Activated T-cell treated with anti-CD3 and anti-CD28 coated beads, Interleukin-2, amount 50 U/mL, for 72 hours (primary cell): ENCODE measurements around the gene PAK6. TPM values are rescaled to one million over a fixed set of nuclear protein-coding genes. Genes with fewer than 3 reads are reported as not detected.
A peak's percentile ranks its signal among the peaks of the same experiment; 100 is the strongest.

ENCODE experiments used
- ATAC-seq, 2 donors: fragments of 150-1000 bp; cut with Tn5 transposase; replicated peaks in 1 of 2; 2 replicates each; pipeline ENCODE4 v1.10.0; 2021; ENCODE audit warnings: moderate library complexity in 2 of 2, mild to moderate bottlenecking in 1 of 2
- DNase-seq, 2 donors: peaks; one replicate each; pipeline ENCODE4 v3.0.0; 2021 to 2022; ENCODE audit warnings: mixed read lengths in 1 of 2
- H3K27ac Mint-ChIP-seq: one replicate; pipeline ENCODE4 v1.8.0; 2022; ENCODE audit warnings: mild to moderate bottlenecking, moderate library complexity, mixed read lengths
- H3K27me3 Mint-ChIP-seq: one replicate; pipeline ENCODE4 v1.8.0; 2022; ENCODE audit warnings: low read depth, mixed read lengths
- H3K36me3 Mint-ChIP-seq, 2 donors: one replicate each; pipeline ENCODE4 v1.8.0; 2022; ENCODE audit warnings: mixed read lengths in 2 of 2, mild to moderate bottlenecking in 1 of 2; ENCODE audit not compliant: insufficient read depth in 2 of 2
- H3K4me1 Mint-ChIP-seq: one replicate; pipeline ENCODE4 v1.8.0; 2022; ENCODE audit warnings: low read depth, mixed read lengths
- H3K4me3 Mint-ChIP-seq, 2 donors: one replicate each; pipeline ENCODE4 v1.8.0; 2022; ENCODE audit warnings: mild to moderate bottlenecking in 2 of 2, mixed read lengths in 2 of 2, moderate library complexity in 2 of 2
- H3K9me3 Mint-ChIP-seq, 2 donors: one replicate each; pipeline ENCODE4 v1.8.0; 2022; ENCODE audit warnings: mixed read lengths in 2 of 2
- total RNA-seq, 2 donors: library from RNA; stranded (reverse); gene quantifications; one replicate each; pipeline ENCODE4 v1.2.3, GENCODE V29; 2022

Gene PAK6
- total RNA-seq, 2 donors from 2014 or later = 0.51 to 1.2 TPM

DNA sequence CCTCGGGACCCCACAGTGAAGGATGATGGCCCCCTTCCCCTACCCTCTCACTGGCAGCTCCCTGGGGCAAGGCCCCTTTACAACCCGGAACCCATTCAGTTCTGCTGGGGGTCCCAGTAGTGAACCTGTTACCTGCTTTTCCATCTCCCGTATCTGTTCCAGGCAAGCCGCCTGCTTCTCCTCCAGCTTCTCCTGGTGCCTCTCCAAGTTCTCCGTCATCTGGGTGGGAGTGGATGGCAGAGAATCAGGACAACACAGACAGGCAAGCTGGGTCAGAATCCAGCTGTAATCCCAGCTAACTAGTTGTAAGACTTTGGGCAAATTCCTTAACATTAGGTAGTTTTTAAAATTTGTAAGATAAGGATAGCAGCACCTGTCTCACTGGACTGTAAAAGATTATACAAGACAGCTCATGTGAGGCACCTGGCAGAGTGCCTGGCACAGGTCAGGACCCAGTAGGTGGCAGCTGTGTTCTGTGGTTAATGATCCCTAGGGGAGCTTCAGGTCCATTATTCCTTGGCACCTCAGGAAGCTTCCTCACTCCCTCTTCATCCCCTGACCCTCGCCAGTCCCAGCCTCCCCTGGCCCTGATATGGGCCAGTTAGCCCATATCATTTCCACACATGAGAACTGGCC lies 50.4 kb downstream of the PAK6 start:
- DNase-seq (no peak), ATAC-seq (no peak)
- H3K4me1 Mint-ChIP-seq = no peaks in the 10 kb centered on the region
- H3K4me3 Mint-ChIP-seq = no peak overlapping the region
- no peaks in the 10 kb centered on the region for H3K9me3 Mint-ChIP-seq
- no peaks in the 10 kb centered on the region for H3K36me3 Mint-ChIP-seq
- H3K27me3 Mint-ChIP-seq = no peaks in the 10 kb centered on the region
- no peak overlapping the region for H3K27ac Mint-ChIP-seq

DNA sequence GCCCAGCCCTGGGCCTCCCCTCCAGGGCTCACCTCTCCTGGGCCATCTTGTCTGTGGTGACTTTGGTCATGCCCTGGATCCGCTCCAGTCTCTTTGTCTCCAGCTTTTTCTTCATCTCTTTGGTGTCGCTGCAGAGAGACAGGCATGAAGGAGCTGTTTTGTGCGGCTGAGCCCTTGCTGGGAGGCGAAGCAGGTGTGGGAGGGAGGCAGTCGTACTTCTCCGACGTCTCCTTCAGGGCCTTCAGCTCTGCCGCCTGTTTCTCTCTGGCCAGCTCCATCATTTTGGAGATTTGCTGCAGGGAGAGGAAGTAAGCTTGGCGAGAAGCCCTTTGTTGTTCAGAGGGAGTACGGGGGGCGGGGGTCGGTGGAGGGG lies 51.7 kb downstream of the PAK6 start:
- ATAC-seq = no peak
- no peaks in the 10 kb centered on the region for H3K4me1 Mint-ChIP-seq
- no peaks in the 10 kb centered on the region for H3K9me3 Mint-ChIP-seq
- no peak overlapping the region for H3K4me3 Mint-ChIP-seq
- no peaks in the 10 kb centered on the region for H3K27me3 Mint-ChIP-seq
- no peak overlapping the region for H3K27ac Mint-ChIP-seq
- no peak for DNase-seq
- no peaks in the 10 kb centered on the region for H3K36me3 Mint-ChIP-seq

DNA sequence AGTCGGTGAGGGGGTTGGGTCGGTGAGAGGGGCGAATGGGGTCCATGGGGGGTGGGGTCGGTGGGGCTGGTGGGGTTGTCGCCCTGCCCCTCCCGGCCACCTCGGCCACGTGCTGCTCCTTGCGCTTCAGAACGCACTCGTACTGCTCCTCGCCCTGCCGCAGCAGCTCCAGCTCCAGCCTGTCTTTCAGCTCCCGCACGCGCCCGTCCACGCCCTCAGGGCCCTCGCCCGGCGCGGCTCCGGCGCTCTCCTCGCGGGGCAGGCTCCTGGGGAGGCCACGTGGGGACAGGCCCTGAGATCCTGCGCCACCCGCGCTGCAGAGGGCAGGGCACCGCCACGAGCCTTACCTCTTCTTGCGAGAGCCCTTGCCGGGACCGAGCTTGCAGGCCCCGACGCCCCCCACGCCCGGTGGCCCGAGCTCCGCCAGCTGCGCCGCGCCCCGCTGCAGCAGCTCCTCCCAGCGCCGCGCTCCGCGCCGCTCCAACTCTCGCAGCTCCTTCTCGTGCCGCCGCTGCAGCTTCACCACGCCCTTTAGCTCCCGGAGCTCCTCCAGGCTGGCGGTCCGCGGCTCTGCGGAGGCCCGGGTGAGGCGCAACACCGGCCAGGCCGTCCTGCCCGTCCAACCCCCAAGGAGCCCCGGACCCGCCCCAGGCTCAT lies 52.2 kb downstream of the PAK6 start:
- no peaks in the 10 kb centered on the region for H3K4me1 Mint-ChIP-seq
- H3K4me3 Mint-ChIP-seq = no peak overlapping the region
- H3K27ac Mint-ChIP-seq = no peak overlapping the region
- no peak for ATAC-seq
- no peaks in the 10 kb centered on the region for H3K9me3 Mint-ChIP-seq
- DNase-seq = no peak
- no peaks in the 10 kb centered on the region for H3K27me3 Mint-ChIP-seq
- H3K36me3 Mint-ChIP-seq = no peaks in the 10 kb centered on the region

DNA sequence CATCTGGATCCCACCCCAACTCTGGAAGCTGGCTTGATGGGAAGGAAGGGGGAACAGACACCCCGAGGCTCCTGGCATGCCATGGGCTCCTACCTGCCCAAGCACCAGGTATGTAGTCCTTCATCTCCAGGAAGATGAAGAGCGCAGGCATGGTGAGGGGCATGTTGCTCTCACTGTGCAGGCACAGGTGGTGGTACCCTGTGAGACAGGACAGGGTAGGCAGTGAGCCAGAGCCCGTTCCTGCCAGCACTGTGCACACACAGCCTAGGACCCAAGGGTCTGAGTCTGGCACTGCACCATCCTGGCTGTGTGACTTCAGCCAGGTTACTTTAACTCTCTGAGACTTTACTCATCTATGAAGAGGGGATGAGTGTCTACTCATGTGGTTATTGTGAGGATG lies 53.4 kb downstream of the PAK6 start:
- Mint-ChIP-seq H3K9me3 (no peaks in the 10 kb centered on the region), H3K4me3 (no peak overlapping the region), H3K27me3 (no peaks in the 10 kb centered on the region), H3K27ac (no peak overlapping the region), H3K36me3 (no peaks in the 10 kb centered on the region), H3K4me1 (no peaks in the 10 kb centered on the region)
- ATAC-seq = no peak
- DNase-seq = no peak

DNA sequence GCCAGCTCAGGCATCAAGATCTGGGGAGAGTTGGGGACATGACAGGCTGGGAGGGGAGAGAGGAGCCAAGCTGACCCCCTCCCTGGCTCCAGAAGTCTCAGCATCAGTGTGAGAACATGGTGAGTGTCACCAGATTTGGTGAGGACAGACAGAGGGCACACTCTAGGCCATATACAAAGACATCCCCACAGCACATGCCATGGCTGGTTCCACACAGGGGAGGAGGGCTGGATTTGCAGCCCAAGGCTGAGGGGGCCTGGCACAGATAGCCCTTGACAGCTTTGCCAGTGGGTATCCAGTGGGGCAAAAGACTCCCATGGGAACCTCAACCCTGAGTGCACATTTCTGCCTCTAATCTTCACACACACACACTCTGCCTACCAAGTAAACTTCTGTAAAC lies 54.1 kb downstream of the PAK6 start:
- no peak for DNase-seq
- Mint-ChIP-seq H3K4me1 (no peaks in the 10 kb centered on the region), H3K9me3 (no peaks in the 10 kb centered on the region), H3K27ac (no peak overlapping the region), H3K36me3 (no peaks in the 10 kb centered on the region), H3K27me3 (no peaks in the 10 kb centered on the region), H3K4me3 (no peak overlapping the region)
- no peak for ATAC-seq

DNA sequence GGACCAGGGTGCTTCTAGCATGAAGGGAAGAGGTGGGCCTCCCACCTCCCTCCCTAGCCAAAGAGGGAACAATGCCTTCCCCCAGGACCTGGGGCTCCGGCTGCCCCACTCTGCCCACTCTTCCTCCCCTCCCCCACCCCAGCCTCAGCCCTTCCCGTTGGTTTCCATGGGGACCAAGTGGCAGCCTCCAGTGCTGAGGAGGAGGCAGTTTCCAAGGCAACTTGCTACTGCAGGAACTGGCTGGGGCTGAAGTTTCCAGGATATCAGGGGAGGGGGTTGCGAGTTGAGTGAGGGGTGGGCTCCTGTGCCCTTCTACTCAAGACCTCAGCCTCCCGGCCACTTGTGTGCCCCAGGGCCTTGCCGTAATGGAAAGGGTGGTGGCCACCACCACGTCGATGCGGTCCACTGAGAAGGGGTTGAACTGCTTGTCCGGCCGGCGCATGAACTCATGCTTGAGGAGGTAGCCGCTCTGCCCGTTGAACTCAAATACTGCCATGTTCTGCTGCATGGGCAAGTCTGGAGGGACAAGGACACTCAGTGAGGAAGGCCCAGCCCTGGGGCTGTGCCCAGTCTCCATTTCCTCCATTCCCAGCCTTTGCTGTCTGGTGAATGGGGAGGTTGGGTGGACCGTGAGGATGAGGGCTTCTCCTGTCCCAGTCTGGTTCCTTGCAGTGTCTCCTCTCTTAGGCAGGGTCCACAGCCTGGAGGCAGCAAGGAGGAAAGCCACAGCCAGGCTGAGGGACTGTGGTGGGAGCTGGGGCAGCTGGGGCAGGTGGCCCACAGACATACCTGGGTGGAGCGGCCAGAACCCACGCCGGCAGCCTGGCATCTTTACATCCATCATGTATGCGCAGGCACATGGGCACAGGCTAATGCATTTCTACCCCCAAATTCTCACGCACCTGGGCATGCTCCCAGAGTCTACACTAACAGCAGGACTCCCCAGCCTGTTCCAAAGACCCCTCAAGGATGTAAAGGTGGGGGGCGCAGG lies 55.3 kb downstream of the PAK6 start:
- H3K36me3 Mint-ChIP-seq = peaks cover under 1 to 1% of the 10 kb centered on the region in 2 donors
- no peaks in the 10 kb centered on the region for H3K27me3 Mint-ChIP-seq
- ATAC-seq = no peak
- H3K9me3 Mint-ChIP-seq = no peaks in the 10 kb centered on the region
- DNase-seq = no peak
- H3K4me1 Mint-ChIP-seq = no peaks in the 10 kb centered on the region
- H3K4me3 Mint-ChIP-seq = no peak overlapping the region
- no peak overlapping the region for H3K27ac Mint-ChIP-seq

DNA sequence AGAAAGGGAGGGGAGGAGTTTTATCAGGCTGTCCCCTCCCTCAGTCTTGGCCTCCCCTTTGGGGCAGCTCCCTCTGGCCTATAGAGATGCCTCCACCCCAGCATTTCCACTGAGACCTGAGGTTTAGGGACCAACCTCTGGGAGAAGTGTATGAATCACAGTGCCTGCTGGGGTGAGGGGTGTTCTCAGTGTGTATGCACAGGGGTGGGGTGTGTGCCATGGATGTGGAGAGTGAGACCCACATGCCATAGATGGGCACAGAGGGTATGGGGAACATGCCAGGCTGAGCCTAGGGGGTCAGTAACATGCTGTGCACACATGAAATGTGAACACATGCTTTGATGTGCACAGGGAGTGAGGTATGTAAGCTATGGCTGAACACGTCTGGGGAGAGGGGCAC lies 56.4 kb downstream of the PAK6 start:
- no peaks in the 10 kb centered on the region for H3K27me3 Mint-ChIP-seq
- ATAC-seq (no peak), DNase-seq (no peak)
- peaks cover 4 to 9% of the 10 kb centered on the region in 2 donors for H3K36me3 Mint-ChIP-seq
- no peak overlapping the region for H3K27ac Mint-ChIP-seq
- H3K4me1 Mint-ChIP-seq = no peaks in the 10 kb centered on the region
- no peaks in the 10 kb centered on the region for H3K9me3 Mint-ChIP-seq
- H3K4me3 Mint-ChIP-seq = no peak overlapping the region

DNA sequence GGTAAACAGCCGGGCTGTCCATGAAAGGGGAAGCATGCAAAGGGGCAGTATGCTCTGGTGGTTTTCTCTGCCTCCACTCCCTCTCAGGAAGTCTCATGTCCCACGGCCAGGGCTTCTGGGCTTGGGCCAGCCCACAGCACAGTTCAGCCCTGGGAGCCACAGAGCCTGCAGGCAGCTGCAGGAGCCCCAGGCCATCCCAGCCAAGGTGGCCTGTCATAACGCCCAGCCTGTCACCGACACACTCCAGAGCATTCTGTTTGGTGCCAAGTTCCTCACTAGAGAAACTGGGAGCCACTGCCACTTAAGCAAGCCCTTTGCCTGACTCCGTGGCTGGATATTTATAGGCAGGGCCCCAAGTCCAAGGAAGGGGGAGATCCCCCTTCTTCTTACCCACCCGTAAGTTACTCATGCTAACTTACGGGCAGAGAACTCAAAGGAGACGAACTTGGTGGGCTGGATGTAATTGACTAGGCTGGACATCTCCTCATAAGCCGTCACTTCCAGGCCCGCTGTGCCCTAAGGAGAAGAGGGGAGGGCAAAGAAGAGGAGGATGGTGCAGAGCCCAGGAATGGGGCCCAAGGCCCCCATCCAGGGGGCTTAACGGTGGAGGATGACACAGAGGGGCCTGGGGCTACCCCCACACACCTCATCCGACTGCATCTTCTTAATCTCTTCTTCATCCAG lies 57.2 kb downstream of the PAK6 start:
- peaks cover 0 to 2% of the 10 kb centered on the region in 2 donors for H3K9me3 Mint-ChIP-seq
- no peak overlapping the region for H3K4me3 Mint-ChIP-seq
- no peaks in the 10 kb centered on the region for H3K27me3 Mint-ChIP-seq
- DNase-seq = no peak
- H3K36me3 Mint-ChIP-seq = peaks cover 4 to 13% of the 10 kb centered on the region in 2 donors
- no peak for ATAC-seq
- H3K4me1 Mint-ChIP-seq = no peaks in the 10 kb centered on the region
- H3K27ac Mint-ChIP-seq = no peak overlapping the region

DNA sequence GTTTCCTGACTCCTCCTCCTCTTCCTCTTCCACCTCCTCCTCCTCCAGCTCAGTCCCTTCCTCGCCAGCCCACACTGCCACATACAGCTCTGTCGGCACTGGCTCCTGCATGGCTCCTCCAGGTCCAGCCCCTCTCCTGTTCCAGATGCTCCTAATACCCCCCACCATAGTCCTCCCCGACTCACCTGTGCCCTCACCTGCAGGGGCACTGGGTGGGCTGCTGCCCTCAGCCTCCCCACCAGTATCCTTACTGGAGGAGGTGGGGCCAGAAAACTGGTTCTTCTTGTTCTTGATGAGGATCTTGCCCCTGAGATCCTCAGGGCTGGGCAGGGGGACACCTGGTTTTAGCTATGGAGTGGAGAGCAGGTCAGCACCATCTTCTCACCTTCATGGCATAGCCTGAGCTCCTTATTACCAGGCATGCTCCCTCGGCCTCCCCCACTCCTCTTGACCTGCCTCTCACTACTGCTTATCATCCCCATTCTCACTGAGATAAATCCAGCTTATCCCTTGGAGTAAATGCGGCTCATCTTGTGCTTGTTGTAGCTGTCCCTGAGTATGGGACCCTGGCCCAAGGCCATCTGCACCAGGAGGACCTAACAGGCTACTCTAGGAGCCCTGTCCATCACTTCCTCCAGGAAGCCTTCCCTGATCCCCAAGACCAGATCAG lies 57.8 kb downstream of the PAK6 start:
- no peaks in the 10 kb centered on the region for H3K27me3 Mint-ChIP-seq
- H3K4me3 Mint-ChIP-seq = no peak overlapping the region
- ATAC-seq (no peak), DNase-seq (no peak)
- H3K9me3 Mint-ChIP-seq = peaks cover 0 to 2% of the 10 kb centered on the region in 2 donors
- peak overlapping the region; percentile 67 for H3K27ac Mint-ChIP-seq
- H3K36me3 Mint-ChIP-seq = peaks cover 5 to 16% of the 10 kb centered on the region in 2 donors
- H3K4me1 Mint-ChIP-seq = no peaks in the 10 kb centered on the region

DNA sequence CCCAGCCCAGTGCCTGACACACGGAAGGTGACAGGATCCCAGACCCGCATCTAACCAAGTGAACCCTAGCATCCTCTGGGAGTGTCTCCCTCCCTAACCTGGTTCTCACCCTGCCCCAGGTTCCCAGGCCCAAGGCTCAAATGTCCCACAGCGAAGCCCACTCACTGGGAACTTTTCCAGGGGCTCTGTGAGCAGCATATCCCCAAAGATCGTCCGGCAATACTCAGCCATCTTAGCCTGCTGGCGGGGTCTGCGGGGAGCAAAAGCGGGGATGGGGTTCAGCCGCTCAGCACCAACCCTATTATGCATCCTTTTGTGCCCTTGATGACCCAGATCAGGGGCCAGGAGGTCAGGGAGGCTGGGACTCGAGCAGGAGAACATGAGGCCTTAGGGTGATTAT lies 58.5 kb downstream of the PAK6 start:
- Mint-ChIP-seq H3K36me3 (peaks cover 5 to 16% of the 10 kb centered on the region in 2 donors), H3K27me3 (no peaks in the 10 kb centered on the region), H3K27ac (no peak overlapping the region), H3K9me3 (peaks cover 0 to 2% of the 10 kb centered on the region in 2 donors), H3K4me3 (no peak overlapping the region), H3K4me1 (no peaks in the 10 kb centered on the region)
- DNase-seq = no peak
- no peak for ATAC-seq

DNA sequence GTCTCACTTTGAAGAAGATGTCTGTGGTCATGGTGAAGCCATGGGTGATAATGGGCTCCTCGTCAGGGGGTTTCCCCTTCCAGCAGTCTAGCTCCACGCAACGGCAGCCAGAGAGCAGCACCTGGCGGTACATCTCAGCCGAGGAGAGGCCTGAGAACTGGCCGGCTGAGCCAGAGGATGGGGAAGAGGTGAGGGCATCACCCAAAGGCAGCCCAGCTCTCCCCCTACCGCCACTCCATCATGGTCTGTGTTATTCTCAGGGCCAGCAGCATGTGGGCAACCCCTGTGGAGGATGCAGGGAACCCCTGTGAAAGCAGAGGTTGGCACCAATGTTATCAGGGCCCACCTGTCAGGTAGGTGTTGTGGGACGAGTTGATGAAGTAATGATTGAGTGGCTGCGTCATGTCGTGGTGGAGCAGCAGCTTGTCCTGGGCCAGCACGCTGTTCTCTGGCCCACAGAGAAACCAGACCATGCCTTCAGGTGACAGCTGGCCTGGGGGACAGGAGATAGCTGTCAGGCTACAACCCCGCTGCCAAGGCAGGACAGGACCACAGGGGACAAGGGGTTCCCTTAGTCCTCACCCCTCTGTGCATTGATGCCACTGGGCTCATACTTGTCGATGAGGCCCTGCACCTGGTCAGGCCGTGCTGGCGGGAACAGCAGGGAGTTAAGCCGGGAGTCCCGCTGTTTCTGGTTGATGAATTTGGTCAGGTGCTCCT lies 59.5 kb downstream of the PAK6 start:
- H3K4me1 Mint-ChIP-seq = no peaks in the 10 kb centered on the region
- peaks cover 0 to 2% of the 10 kb centered on the region in 2 donors for H3K9me3 Mint-ChIP-seq
- DNase-seq (no peak), ATAC-seq (no peak)
- peaks cover 5 to 16% of the 10 kb centered on the region in 2 donors for H3K36me3 Mint-ChIP-seq
- H3K27ac Mint-ChIP-seq = no peak overlapping the region
- no peaks in the 10 kb centered on the region for H3K27me3 Mint-ChIP-seq
- no peak overlapping the region for H3K4me3 Mint-ChIP-seq

DNA sequence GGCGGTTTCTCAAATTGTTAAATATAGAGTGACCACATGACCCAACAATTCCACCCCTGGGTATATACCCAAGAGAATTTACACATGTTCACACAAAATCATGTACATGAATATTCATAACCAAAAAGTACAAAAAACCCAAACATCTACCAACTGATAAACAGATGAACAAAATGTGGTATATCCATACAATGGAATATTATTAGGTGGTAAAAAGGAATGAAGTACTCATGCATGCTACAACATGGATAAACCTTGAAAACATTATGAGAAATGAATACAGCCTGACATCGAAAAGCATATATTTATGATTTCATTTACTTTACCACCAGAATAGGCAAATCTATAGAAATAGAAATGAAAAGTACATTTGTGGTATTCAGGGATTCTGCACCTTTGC lies 61.5 kb downstream of the PAK6 start:
- Mint-ChIP-seq H3K36me3 (peaks cover 5 to 16% of the 10 kb centered on the region in 2 donors), H3K27ac (no peak overlapping the region), H3K27me3 (no peaks in the 10 kb centered on the region), H3K4me1 (peaks cover 9% of the 10 kb centered on the region), H3K9me3 (peaks cover 0 to 2% of the 10 kb centered on the region in 2 donors), H3K4me3 (no peak overlapping the region)
- DNase-seq (no peak), ATAC-seq (no peak)
